Measurements from ENCODE around the gene CHST4. TPM values are rescaled to one million over a fixed set of nuclear protein-coding genes. Genes with fewer than 3 reads are reported as not detected.

The CHST4 gene
- total RNA-seq, 1 experiment from 2014 or later, result 72.9 TPM

DNA sequence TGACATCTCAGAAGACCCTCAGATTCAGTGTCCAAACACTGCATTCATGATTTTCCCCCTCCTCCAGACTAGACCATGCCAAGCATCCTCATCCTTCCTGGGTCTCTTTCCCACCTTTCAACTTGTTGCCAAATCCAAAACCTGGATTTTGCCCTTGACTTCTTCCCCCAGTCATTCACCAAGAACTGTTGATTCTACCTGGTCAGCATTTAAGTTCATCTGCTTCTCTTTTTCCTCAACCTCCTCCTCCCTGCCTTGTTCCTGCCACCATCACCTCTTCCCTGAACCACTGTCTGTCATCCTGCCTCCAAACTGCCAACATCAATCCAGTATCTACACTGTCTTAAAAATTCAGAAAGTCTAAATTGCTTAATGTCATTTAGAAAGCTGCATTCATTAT, 20.9 kb downstream of the CHST4 start:
- Mint-ChIP-seq H3K9me3 (ENCODE audit: low read depth, unreplicated experiment) (no peaks in the 10 kb centered on the region), H3K4me1 (ENCODE audit: low read depth, unreplicated experiment) (peaks cover 6% of the 10 kb centered on the region), H3K36me3 (ENCODE audit: insufficient read depth, unreplicated experiment) (peaks cover 5% of the 10 kb centered on the region), H3K27me3 (ENCODE audit: unreplicated experiment) (no peaks in the 10 kb centered on the region), H3K27ac (ENCODE audit: unreplicated experiment) (no peak overlapping the region), H3K4me3 (ENCODE audit: low read depth, unreplicated experiment) (no peak overlapping the region)
- BruUV-seq (replicated peaks), result no TSS peak
- DNase-seq, result no peak
- CTCF ChIA-PET, result no interaction called here
- intact Hi-C loops (cut with micrococcal nuclease; ENCODE audit: unreplicated experiment), result no loop called here
- TF ChIP-seq, protein P1, sequence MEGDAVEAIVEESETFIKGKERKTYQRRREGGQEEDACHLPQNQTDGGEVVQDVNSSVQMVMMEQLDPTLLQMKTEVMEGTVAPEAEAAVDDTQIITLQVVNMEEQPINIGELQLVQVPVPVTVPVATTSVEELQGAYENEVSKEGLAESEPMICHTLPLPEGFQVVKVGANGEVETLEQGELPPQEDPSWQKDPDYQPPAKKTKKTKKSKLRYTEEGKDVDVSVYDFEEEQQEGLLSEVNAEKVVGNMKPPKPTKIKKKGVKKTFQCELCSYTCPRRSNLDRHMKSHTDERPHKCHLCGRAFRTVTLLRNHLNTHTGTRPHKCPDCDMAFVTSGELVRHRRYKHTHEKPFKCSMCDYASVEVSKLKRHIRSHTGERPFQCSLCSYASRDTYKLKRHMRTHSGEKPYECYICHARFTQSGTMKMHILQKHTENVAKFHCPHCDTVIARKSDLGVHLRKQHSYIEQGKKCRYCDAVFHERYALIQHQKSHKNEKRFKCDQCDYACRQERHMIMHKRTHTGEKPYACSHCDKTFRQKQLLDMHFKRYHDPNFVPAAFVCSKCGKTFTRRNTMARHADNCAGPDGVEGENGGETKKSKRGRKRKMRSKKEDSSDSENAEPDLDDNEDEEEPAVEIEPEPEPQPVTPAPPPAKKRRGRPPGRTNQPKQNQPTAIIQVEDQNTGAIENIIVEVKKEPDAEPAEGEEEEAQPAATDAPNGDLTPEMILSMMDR (IDR thresholded peaks at IDR 0.05; ENCODE audit: unreplicated experiment), result no peak

DNA sequence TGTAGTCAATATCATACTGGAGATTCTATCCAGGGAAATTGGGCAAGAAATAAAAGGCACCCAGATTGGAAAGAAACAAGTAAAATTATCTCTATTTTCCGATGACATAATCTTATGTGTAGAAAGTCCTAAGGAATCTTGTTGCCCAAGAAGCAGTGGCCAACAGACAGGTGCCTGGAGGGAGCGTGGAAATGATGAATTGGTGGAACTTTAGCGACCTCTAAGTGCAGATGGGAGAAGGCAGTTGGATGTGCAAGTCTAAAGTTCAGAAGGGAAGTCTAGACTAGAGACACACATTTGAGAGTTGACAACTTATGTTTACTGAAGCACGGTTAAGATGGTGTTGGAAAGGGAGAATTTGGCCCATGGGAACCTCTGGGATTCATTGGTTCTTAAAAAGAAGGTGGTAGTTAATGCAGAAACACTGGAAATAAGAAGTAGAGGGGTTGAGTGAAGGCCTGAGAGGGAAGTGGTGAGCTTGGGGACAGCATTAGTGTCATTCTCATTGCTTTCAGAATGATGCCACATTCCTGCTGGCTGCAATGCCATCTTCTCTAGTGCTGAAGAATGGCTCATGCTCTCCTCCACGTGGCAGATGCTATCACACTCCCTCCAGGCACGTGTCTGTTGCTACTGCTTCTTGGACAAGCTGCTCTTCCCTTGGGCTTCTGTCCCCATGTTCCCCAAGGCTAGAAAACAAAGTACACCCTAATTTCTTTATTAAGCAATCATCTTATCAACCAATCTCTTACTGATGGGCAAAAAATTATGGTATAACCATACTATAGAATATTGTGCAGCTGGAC, 26.7 kb downstream of the CHST4 start:
- peak; percentile 41 for DNase-seq
- no peak overlapping the region for H3K27ac Mint-ChIP-seq (ENCODE audit: unreplicated experiment)
- CTCF ChIA-PET, result interaction anchor here (0.5 to 1.0 kb wide), 2 partner anchors 58 to 114 kb away, joined by 3 to 5 read pairs; no protein-coding TSS in a partner anchor

DNA sequence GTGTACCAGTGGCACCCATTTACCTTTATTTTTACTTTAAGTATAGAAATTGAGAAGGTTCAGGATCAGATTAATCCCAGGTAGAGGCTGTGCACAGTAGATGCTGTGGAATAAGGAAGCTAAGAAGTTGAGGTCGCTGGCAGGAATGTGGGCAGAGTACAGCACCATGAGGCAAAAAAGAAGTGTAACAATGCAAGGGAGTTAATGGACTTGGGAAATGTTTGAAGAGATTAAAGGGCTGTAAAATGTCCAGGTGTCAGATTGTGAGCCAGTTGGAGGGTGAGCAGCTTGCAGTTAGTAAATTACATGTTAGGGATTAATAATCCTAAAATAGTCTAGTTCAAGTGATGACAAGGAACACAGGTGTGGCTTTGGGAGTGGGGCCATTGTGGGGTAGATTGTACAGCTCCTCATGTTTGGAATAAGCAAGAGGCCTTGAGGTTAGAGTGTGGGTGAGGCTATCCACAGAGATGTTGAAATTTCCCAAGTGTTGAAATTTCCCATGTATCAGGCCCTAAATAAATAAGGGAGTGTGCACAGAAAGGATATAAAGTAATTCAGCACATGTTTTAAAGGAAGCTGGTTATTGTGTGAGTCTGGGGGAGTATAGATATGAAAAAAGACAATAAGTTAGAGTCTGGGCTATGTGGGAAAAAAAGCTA, 29.1 kb downstream of the CHST4 start:
- H3K9me3 Mint-ChIP-seq (ENCODE audit: low read depth, unreplicated experiment), result no peaks in the 10 kb centered on the region
- no peak for DNase-seq
- peaks cover 9% of the 10 kb centered on the region for H3K4me1 Mint-ChIP-seq (ENCODE audit: low read depth, unreplicated experiment)
- no peak overlapping the region for H3K4me3 Mint-ChIP-seq (ENCODE audit: low read depth, unreplicated experiment)
- H3K27ac Mint-ChIP-seq (ENCODE audit: unreplicated experiment), result no peak overlapping the region
- TF ChIP-seq, protein P1 (IDR thresholded peaks at IDR 0.05; ENCODE audit: unreplicated experiment), result no peak
- H3K36me3 Mint-ChIP-seq (ENCODE audit: insufficient read depth, unreplicated experiment), result no peaks in the 10 kb centered on the region
- intact Hi-C loops (cut with micrococcal nuclease; ENCODE audit: unreplicated experiment), result no loop called here
- BruUV-seq (replicated peaks), result no TSS peak
- H3K27me3 Mint-ChIP-seq (ENCODE audit: unreplicated experiment), result no peaks in the 10 kb centered on the region
- CTCF ChIA-PET, result interaction anchor here (1.7 kb wide), 1 partner anchor 10 kb away, joined by 8 read pairs; no protein-coding TSS in a partner anchor

More for the DNA sequence above, 26.7 kb downstream of the CHST4 start:
- Mint-ChIP-seq H3K9me3 (ENCODE audit: low read depth, unreplicated experiment) (no peaks in the 10 kb centered on the region), H3K4me3 (ENCODE audit: low read depth, unreplicated experiment) (no peak overlapping the region), H3K27me3 (ENCODE audit: unreplicated experiment) (no peaks in the 10 kb centered on the region), H3K4me1 (ENCODE audit: low read depth, unreplicated experiment) (peaks cover 9% of the 10 kb centered on the region), H3K36me3 (ENCODE audit: insufficient read depth, unreplicated experiment) (no peaks in the 10 kb centered on the region)
- no TSS peak for BruUV-seq (replicated peaks)
- TF ChIP-seq, protein P1 (IDR thresholded peaks at IDR 0.05; ENCODE audit: unreplicated experiment), result peak; percentile 17
- intact Hi-C loops (cut with micrococcal nuclease; ENCODE audit: unreplicated experiment), result no loop called here

DNA sequence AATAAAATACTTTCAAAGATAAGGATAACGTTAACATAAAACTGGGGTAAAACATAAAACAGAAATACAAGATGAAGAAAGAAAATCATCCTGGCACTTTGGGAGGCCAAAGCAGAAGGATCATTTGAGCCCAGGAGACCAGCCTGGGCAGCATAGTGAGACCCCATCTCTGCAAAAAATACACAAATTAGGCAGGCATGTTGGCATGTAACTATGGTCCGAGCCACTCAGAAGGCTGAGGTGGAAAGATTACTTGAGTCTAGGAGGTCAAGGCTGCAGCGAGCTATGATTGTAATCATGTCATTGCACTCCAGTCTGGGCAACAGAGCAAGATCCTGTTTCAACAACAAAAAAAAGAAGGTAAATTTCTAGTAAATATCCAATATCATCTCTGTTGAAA, 31.1 kb downstream of the CHST4 start:
- H3K4me1 Mint-ChIP-seq (ENCODE audit: low read depth, unreplicated experiment), result peaks cover 9% of the 10 kb centered on the region
- H3K9me3 Mint-ChIP-seq (ENCODE audit: low read depth, unreplicated experiment), result peaks cover 4% of the 10 kb centered on the region
- BruUV-seq (replicated peaks), result no TSS peak
- no peaks in the 10 kb centered on the region for H3K27me3 Mint-ChIP-seq (ENCODE audit: unreplicated experiment)
- DNase-seq, result no peak
- no peak overlapping the region for H3K27ac Mint-ChIP-seq (ENCODE audit: unreplicated experiment)
- no peaks in the 10 kb centered on the region for H3K36me3 Mint-ChIP-seq (ENCODE audit: insufficient read depth, unreplicated experiment)
- TF ChIP-seq, protein P1 (IDR thresholded peaks at IDR 0.05; ENCODE audit: unreplicated experiment), result no peak
- CTCF ChIA-PET, result interaction anchor here (0.6 kb wide), 1 partner anchor 1590 kb away, joined by 6 read pairs; no protein-coding TSS in a partner anchor
- intact Hi-C loops (cut with micrococcal nuclease; ENCODE audit: unreplicated experiment), result no loop called here
- no peak overlapping the region for H3K4me3 Mint-ChIP-seq (ENCODE audit: low read depth, unreplicated experiment)

Measured in Calu3 (cell line).